HL-60 (cell line): ENCODE measurements around the gene SMARCB1.

Experiments used
- CTCF ChIP-seq: IDR thresholded peaks from one replicate; pipeline ENCODE4 v1.5.1; 2011; ENCODE audit warnings: low read length, control low read depth, inconsistent platforms; ENCODE audit not compliant: insufficient read depth
- POLR2AphosphoS5 ChIP-seq: IDR thresholded peaks from 2 replicates; pipeline ENCODE4 v1.6.1; 2012; ENCODE audit warnings: low read depth
- REST ChIP-seq: IDR thresholded peaks from 2 replicates; pipeline ENCODE4 v1.6.1; 2012; ENCODE audit warnings: low read depth; ENCODE audit not compliant: insufficient replicate concordance

- no peak for TF ChIP-seq CTCF
- no peak for TF ChIP-seq POLR2AphosphoS5
- no peak for TF ChIP-seq REST
Measured at GRCh38 chr22:23817146-23817545, 30.4 kb downstream of the SMARCB1 start.
